ENCODE data around the gene LHX6. TPM values are rescaled to one million over a fixed set of nuclear protein-coding genes. Genes with fewer than 3 reads are reported as not detected.

The LHX6 gene
- total and polyA plus RNA-seq, 2 experiments from 2014 or later = 1.0 to 1.2 TPM

- Histone ChIP-seq H3K9me2 (ENCODE audit: insufficient read depth) (no peaks in the 10 kb centered on the region), H3K4me2 (peak overlapping the region; percentile 54), H4K20me1 (replicated peaks; ENCODE audit: insufficient read depth) (no peaks in the 10 kb centered on the region), H3K79me2 (replicated peaks; ENCODE audit: insufficient read depth) (peaks cover 11% of the 10 kb centered on the region), H3K27me3 (ENCODE audit: insufficient read depth) (no peaks in the 10 kb centered on the region), H3F3A (replicated peaks; ENCODE audit: low read depth) (no peaks in the 10 kb centered on the region; the same call in 1 of the 2 replicates), H3K4me1 (ENCODE audit: insufficient read depth) (peaks cover 52% of the 10 kb centered on the region), H3K4me3 (no peak overlapping the region), H2AFZ (no peak overlapping the region), H3K36me3 (ENCODE audit: insufficient read depth) (peaks cover 20% of the 10 kb centered on the region; the same call in 1 of the 2 replicates), H3K27ac (ENCODE audit: low read depth) (peak overlapping the region; percentile 79; the same call in 1 of the 2 replicates)
- DNase-seq (ENCODE audit: low spot score) (peak; percentile 69), ATAC-seq (peak; percentile 75)
- peak overlapping the region; percentile 3; the same call in 1 of the 3 replicates for H3K4me3 Mint-ChIP-seq
- peaks cover 29% of the 10 kb centered on the region for H3K4me1 Mint-ChIP-seq
- H3K27me3 Mint-ChIP-seq (ENCODE audit: insufficient read depth, low read depth, poor library complexity) = peaks cover 1% of the 10 kb centered on the region
- no peaks in the 10 kb centered on the region for H3K9me3 Mint-ChIP-seq
- H3K27ac Mint-ChIP-seq = peak overlapping the region; percentile 57
- TF ChIP-seq ETS1 (IDR thresholded peaks at IDR 0.05) (peak; percentile 40; the same call in 1 of the 2 replicates), NANOG (IDR thresholded peaks at IDR 0.05; ENCODE audit: borderline replicate concordance) (no peak)
- peaks cover 16% of the 10 kb centered on the region for H3K36me3 Mint-ChIP-seq (ENCODE audit: low read depth)
These were observed 24.0 kb upstream of the LHX6 start for GRCh38 chr9:122252796-122253195.

- Mint-ChIP-seq H3K4me1 (peaks cover 29% of the 10 kb centered on the region), H3K4me3 (no peak overlapping the region), H3K36me3 (ENCODE audit: low read depth) (peaks cover 26% of the 10 kb centered on the region), H3K27me3 (ENCODE audit: insufficient read depth, low read depth, poor library complexity) (peaks cover 1% of the 10 kb centered on the region), H3K9me3 (no peaks in the 10 kb centered on the region), H3K27ac (no peak overlapping the region)
- no peaks in the 10 kb centered on the region for H4K20me1 ChIP-seq (replicated peaks; ENCODE audit: insufficient read depth)
- H3K36me3 ChIP-seq (ENCODE audit: insufficient read depth) = peaks cover 20% of the 10 kb centered on the region; the same call in 1 of the 2 replicates
- H3K4me1 ChIP-seq (ENCODE audit: insufficient read depth) = peaks cover 43% of the 10 kb centered on the region
- no peaks in the 10 kb centered on the region for H3K27me3 ChIP-seq (ENCODE audit: insufficient read depth)
- no peaks in the 10 kb centered on the region; the same call in 1 of the 2 replicates for H3F3A ChIP-seq (replicated peaks; ENCODE audit: low read depth)
- H2AFZ ChIP-seq = no peak overlapping the region
- no peak overlapping the region for H3K4me2 ChIP-seq
- no peaks in the 10 kb centered on the region for H3K9me2 ChIP-seq (ENCODE audit: insufficient read depth)
- peaks cover 5% of the 10 kb centered on the region for H3K79me2 ChIP-seq (replicated peaks; ENCODE audit: insufficient read depth)
- H3K27ac ChIP-seq (ENCODE audit: low read depth) = no peak overlapping the region
- ATAC-seq (no peak), DNase-seq (ENCODE audit: low spot score) (no peak)
- TF ChIP-seq REST (IDR thresholded peaks at IDR 0.05; ENCODE audit: unreplicated experiment) = no peak
- no peak for TF ChIP-seq POLR2AphosphoS5 (IDR thresholded peaks at IDR 0.05; ENCODE audit: low read depth)
- TF ChIP-seq ZNF331 (CRISPR knock-in tag; IDR thresholded peaks at IDR 0.05; ENCODE audit: low read depth) = no peak
- no peak for TF ChIP-seq CREB1 (CRISPR knock-in tag; IDR thresholded peaks at IDR 0.05; ENCODE audit: low read depth)
- TF ChIP-seq JUNB (IDR thresholded peaks at IDR 0.05; ENCODE audit: unreplicated experiment) = no peak
- TF ChIP-seq ETS1 (IDR thresholded peaks at IDR 0.05) = no peak
- TF ChIP-seq EZH2 (IDR thresholded peaks at IDR 0.05; ENCODE audit: low read depth, unreplicated experiment) = no peak
- H3K4me3 ChIP-seq = no peak overlapping the region
These were observed 22.6 kb upstream of the LHX6 start for GRCh38 chr9:122251351-122251750.

Measured in GM23338 (cell line).